Measurements from ENCODE around the gene TGFBR3.

- TF ChIP-seq, protein P1, sequence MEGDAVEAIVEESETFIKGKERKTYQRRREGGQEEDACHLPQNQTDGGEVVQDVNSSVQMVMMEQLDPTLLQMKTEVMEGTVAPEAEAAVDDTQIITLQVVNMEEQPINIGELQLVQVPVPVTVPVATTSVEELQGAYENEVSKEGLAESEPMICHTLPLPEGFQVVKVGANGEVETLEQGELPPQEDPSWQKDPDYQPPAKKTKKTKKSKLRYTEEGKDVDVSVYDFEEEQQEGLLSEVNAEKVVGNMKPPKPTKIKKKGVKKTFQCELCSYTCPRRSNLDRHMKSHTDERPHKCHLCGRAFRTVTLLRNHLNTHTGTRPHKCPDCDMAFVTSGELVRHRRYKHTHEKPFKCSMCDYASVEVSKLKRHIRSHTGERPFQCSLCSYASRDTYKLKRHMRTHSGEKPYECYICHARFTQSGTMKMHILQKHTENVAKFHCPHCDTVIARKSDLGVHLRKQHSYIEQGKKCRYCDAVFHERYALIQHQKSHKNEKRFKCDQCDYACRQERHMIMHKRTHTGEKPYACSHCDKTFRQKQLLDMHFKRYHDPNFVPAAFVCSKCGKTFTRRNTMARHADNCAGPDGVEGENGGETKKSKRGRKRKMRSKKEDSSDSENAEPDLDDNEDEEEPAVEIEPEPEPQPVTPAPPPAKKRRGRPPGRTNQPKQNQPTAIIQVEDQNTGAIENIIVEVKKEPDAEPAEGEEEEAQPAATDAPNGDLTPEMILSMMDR (optimal IDR thresholded peaks at IDR 0.05 in 1 of 3, IDR thresholded peaks at IDR 0.05 in 1 of 3, conservative IDR thresholded peaks at IDR 0.05 in 1 of 3; ENCODE audit: extremely low read depth in 1 of 3, insufficient read depth in 2 of 3, low read length in 3 of 3): no peak
- TF ChIP-seq EZH2 (IDR thresholded peaks at IDR 0.05; ENCODE audit: low read length): no peak
Measured at GRCh38 chr1:91787919-91788318, 98.0 kb downstream of the TGFBR3 start.

All from keratinocyte (primary cell).